ENCODE measurements around the gene CLTRN.

Gene CLTRN

GRCh38 chrX:15646543-15646942 lies 18.1 kb downstream of the CLTRN start:
- DNase-seq = no peak

DNA sequence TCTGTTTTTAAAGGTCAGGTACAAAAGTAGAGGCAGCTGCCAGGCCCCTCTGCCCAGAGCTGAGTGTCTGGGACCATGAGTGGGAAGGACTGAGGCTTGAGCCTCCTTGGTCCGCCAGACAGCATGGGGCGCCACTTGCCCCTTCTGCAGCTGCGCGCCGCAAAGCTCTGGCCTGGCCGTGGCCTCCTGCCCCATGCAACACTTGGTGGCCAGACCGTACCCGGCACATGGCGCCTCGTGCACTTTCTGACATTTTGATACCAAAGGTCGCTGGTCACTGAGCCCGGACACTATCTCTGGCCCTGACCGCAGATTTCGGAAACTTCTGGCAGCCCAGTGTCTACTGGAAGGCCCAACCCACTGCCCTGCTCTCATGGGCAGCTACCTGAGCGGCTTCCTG lies 18.6 kb downstream of the CLTRN start:
- DNase-seq = no peak

- no peak for DNase-seq
These were observed 19.3 kb downstream of the CLTRN start for GRCh38 chrX:15645266-15645665.

DNA sequence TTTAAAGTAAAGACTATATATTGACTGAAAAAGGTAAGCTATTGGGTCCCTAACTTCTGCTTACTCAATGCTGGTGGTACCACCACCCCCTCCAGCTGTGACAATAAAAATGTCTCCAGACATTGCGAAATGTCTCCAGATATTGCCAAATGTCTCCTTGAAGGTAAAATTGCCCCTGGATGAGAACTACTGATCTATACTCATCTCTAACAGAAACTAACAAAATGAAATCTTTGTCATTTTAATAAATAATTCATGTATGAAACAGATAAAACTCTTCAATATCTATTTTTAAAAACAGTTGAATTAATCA lies 20.1 kb downstream of the CLTRN start:
- DNase-seq = no peak

GRCh38 chrX:15643786-15644559 lies 20.6 kb downstream of the CLTRN start:
- DNase-seq = no peak

- DNase-seq = no peak
These were observed 33.0 kb downstream of the CLTRN start for GRCh38 chrX:15631637-15632036.

GRCh38 chrX:15623054-15623453 lies 41.6 kb downstream of the CLTRN start:
- no peak for DNase-seq

DNA sequence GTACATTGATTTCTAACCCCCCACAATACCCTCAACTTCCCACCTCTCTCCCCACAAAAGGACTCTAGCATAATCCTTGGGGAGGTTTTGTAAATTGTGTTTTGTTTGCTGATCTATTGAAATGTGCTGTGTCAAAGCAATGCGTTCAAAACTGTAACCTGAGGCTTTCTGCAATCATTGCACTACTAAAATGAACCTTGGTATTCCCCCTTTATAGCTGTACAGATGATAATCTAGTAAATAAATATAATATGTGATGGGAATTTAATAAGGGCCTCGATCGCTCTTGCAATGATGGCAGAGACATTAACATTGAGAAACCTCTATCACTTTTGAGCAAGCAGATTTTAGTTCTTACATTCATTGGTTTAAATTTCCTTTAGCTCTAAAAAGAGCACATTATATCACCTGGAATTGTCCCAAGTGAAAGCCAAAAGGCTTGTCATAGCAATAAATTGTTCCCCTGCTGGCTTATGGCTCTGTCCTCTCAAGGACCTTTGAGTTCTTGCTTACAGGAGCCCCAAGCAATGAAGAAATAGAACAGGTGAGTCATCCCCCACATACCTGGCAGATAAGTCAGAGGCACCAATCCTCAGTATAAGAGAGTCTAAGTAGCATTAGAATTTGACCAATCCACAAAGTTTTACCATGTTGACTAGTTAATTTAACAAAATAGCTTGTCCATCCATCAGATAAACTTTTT lies 45.4 kb downstream of the CLTRN start:
- DNase-seq = no peak

DNA sequence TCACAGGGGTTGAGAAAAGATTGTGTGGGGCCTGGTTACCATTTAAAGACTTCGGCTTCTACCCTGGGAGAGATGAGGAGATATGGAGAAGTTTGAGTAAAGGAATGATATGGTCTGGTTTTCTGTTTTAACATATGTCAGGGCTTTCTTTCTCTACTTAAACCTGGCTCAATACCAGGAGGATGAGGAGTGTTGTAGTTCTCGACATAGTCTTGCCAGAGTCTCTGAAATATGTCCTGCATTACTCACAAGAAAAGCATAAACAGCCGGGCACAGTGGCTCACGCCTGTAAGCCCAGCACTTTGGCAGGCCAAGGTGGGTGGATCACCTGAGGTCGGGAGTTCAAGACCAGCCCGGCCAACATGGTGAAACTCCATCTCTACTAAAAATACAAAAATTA lies 47.5 kb downstream of the CLTRN start:
- no peak for DNase-seq

GRCh38 chrX:15616531-15616930 lies 48.1 kb downstream of the CLTRN start:
- DNase-seq = no peak

DNA sequence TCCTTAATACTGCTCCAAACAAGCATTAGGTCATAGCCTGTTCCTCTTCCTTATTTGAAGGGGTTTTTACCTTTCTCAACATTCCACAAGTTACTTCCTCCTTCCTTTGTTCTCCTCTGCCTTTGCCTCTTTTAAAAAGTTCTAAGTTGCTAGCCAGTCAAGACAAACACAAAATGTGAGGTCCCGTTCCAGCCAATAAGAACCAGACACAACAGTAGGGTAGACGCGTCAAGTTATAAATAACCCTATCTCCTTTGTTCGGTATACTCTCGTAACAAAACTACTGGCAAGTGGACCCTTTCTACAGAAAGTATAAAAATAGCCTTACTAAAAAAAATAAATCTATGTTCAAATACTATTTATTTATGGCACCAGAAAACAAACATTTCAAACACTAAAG lies 57.5 kb downstream of the CLTRN start:
- DNase-seq = no peak

GRCh38 chrX:15606136-15606535 lies 58.5 kb downstream of the CLTRN start:
- DNase-seq = no peak

GRCh38 chrX:15605226-15605625 lies 59.4 kb downstream of the CLTRN start:
- no peak for DNase-seq

- no peak for DNase-seq
These were observed 61.8 kb downstream of the CLTRN start for GRCh38 chrX:15602761-15603160.

DNA sequence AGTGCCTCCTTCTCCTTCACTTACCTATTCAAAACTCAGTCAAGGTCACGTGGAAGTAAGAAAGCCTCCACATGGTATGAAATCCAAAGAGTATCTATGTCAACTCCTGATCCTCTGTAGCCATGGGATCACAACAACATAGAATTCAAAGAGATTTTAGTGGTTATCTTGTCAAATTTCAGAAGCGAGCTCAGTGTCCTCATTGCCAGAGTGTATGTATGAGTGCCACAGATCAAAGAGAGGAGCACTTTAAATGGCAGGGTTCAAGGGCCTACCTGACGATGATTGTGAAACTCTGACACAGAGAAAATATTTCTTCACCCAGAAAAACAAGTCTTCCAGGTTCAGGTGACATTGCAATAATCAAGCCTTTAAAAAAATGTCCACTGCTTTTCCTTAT lies 62.7 kb downstream of the CLTRN start:
- DNase-seq = no peak

DNA sequence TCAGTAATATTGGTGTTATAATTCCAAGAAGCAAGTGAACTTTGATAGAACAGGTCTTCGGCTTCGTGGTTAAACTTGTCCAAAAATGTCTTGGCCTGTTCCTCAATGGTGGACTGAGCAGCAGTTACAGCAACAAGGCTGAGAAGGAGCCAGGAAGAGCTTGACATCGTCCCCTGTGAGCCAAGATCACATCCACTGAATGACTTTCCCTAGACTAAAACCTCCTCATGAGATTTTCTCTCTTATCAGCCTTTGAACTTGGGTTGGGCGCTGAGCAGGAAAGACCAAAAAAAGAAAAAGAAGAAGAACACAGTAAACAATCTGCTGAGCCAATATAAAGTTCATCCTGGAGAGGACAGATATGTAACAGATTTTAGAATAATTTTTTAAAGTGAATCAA lies 63.9 kb downstream of the CLTRN start, which contains the start of gene ACE2:
Gene ACE2, minus strand, starts transcription at position 216 of the 400 bp plus-strand sequence. Its CDS starts 49 bp downstream, at position 167.
- no peak for DNase-seq

DNA sequence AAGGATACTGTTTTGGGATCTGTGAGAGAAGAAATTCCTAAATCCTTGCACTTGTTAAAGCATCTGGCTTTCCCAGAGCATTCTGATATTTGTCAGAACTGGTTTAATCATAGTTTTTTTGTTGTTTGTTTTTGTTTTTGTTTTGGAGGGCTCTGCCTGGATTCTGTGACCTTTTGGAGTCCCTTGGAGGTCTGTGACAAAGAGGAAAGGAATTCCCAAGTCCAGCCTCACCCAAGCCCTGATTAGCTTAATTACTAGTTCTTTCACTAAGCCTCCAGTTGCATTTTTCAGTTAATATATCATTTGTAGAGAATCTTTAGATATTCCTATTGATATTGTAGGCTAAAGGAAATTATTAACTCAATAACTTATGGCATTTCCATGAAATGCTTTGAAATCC lies 64.6 kb downstream of the CLTRN start:
- DNase-seq = no peak

DNA sequence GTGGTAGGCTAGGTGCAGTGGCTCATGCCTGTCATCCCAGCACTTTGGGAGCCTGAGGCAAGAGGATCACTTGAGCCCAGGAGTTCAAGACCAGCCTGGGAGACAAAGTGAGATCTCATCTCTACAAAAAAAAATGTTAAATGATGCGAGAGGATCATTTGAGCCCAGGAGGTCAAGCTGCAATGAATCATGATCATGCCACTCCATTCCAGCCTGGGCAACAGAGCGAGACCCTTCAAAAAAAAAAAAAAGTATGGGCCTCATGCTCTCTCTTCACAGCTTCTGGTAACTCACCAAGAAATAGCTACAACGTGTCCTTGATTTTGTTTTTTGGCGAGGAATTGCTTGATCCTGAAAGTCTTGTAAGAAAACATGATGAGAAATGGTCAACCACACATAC lies 65.1 kb downstream of the CLTRN start:
- no peak for DNase-seq

GRCh38 chrX:15598026-15598425 lies 66.6 kb downstream of the CLTRN start:
- no peak for DNase-seq

DNA sequence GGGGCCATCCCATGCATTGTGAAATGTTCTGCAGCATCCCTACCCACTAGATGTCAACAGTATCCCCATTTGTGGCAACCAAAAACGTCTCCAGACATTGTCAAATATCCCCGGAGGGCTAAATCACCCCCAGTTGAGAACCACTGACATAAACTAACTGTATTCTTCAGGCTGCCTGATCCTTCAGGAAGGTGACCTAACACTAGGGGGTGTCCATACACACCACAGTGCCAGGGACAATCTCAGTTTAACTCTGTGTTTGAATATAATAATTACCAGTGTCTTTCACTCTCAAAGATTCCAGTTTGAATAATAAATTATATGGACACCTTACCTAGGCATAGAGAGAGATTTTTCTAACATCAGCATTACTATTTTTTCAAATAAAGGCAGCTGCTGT lies 70.2 kb downstream of the CLTRN start:
- DNase-seq = no peak

GRCh38 chrX:15579778-15580747 lies 84.5 kb downstream of the CLTRN start:
- DNase-seq = no peak

All from NK-92 treated with Interleukin-12 subunit alpha and Interleukin-12 subunit beta, amount 100 ng/mL, for 24 hours (cell line).